Measurements from ENCODE around the gene QARS1.

The QARS1 gene

GRCh38 chr3:49120438-49121131, 16.0 kb upstream of the QARS1 start, which contains the start of gene USP19:
Gene USP19 (minus strand): TSS chr3:49120823. CDS start chr3:49119145, 1,678 bp downstream.
- peak; percentile 94 to 95 for DNase-seq

- DNase-seq: peak; percentile 3 to 4
Observed at GRCh38 chr3:49120096-49120437, 15.5 kb upstream of the QARS1 start.

GRCh38 chr3:49119439-49119838, 14.9 kb upstream of the QARS1 start:
- DNase-seq: no peak

GRCh38 chr3:49119036-49119435, 14.5 kb upstream of the QARS1 start:
- DNase-seq: no peak

- DNase-seq: no peak
Observed at GRCh38 chr3:49112262-49112661, 7.7 kb upstream of the QARS1 start.

GRCh38 chr3:49111347-49111746, 6.8 kb upstream of the QARS1 start:
- DNase-seq: no peak

- no peak for DNase-seq
Observed at GRCh38 chr3:49110780-49111179, 6.2 kb upstream of the QARS1 start.

- no peak for DNase-seq
Observed at GRCh38 chr3:49108346-49108745, 3.8 kb upstream of the QARS1 start.

GRCh38 chr3:49104052-49104426, 518 bp downstream of the QARS1 start:
- no peak for DNase-seq

- no peak for DNase-seq
Observed at GRCh38 chr3:49100046-49100615, 4.4 kb downstream of the QARS1 start.

GRCh38 chr3:49098910-49099630, 5.5 kb downstream of the QARS1 start:
- no peak for DNase-seq

- DNase-seq: no peak
Observed at GRCh38 chr3:49098429-49098828, 6.1 kb downstream of the QARS1 start.

- DNase-seq: peak; percentile 99
Observed at GRCh38 chr3:49093853-49094767, 10.4 kb downstream of the QARS1 start, which contains the start of gene QRICH1. Gene QRICH1 (minus strand): TSS chr3:49094071. CDS start chr3:49077017, 17,054 bp downstream.

GRCh38 chr3:49092938-49093852, 11.4 kb downstream of the QARS1 start:
- peak; percentile 69 to 83 for DNase-seq

- DNase-seq: no peak
Observed at GRCh38 chr3:49081429-49081828, 23.1 kb downstream of the QARS1 start.

- no peak for DNase-seq
Observed at GRCh38 chr3:49079270-49079669, 25.3 kb downstream of the QARS1 start.

- DNase-seq: no peak
Observed at GRCh38 chr3:49076646-49077045, 27.9 kb downstream of the QARS1 start.

GRCh38 chr3:49076116-49076515, 28.4 kb downstream of the QARS1 start:
- DNase-seq: no peak

- no peak for DNase-seq
Observed at GRCh38 chr3:49058011-49058410, 46.5 kb downstream of the QARS1 start.

- DNase-seq: no peak
Observed at GRCh38 chr3:49057268-49057667, 47.3 kb downstream of the QARS1 start.

GRCh38 chr3:49054344-49054862, 50.2 kb downstream of the QARS1 start:
- DNase-seq: no peak

Data from inflammatory macrophage (primary cell).